A549 (cell line): ENCODE results near the gene PLCZ1.

Source experiments
- CEBPB ChIP-seq, 2 experiments: fragments of >200 bp in 1 of 2; sonication (Bioruptor Twin) in 1 of 2; formaldehyde crosslinking in 1 of 2; IDR thresholded peaks; 2 replicates each; pipeline ENCODE4 v1.6.1; 2012 to 2016
- CHD2 ChIP-seq: fragments of 150-350 bp; IDR thresholded peaks from 2 replicates; pipeline ENCODE4 v1.6.1; 2014; ENCODE audit warnings: low read length; ENCODE audit not compliant: partially characterized antibody
- CTCF ChIP-seq: fragments of >200 bp; sonication (Bioruptor Twin); formaldehyde crosslinking; IDR thresholded peaks from 3 replicates; pipeline ENCODE4 v1.5.1; 2016
- EP300 ChIP-seq, 2 experiments: fragments of >200 bp; sonication (Bioruptor Twin); formaldehyde crosslinking; IDR thresholded peaks; 2 replicates in 1 of 2; 3 replicates in 1 of 2; pipeline ENCODE4 v1.6.1; 2016 to 2017
- JUN ChIP-seq, 2 experiments: fragments of >200 bp; sonication (Bioruptor Twin); formaldehyde crosslinking; IDR thresholded peaks; 2 replicates in 1 of 2; 3 replicates in 1 of 2; pipeline ENCODE4 v1.6.1; 2016 to 2017
- MAFK ChIP-seq: fragments of 450-650 bp; IDR thresholded peaks from 2 replicates; pipeline ENCODE4 v1.6.1; 2014; ENCODE audit not compliant: partially characterized antibody
- MAX ChIP-seq: IDR thresholded peaks from 2 replicates; pipeline ENCODE4 v1.6.1; 2012
- MYC ChIP-seq: IDR thresholded peaks from 2 replicates; pipeline ENCODE4 v1.6.1; 2012; ENCODE audit warnings: mild to moderate bottlenecking, inconsistent platforms, low read length, improper control_type of control experiment, borderline replicate concordance
- POLR2A ChIP-seq: IDR thresholded peaks from 2 replicates; pipeline ENCODE4 v1.6.1; 2012; ENCODE audit warnings: mild to moderate bottlenecking, low read length
- POLR2AphosphoS2 ChIP-seq: conservative IDR thresholded peaks from 2 replicates; pipeline ENCODE4 v1.6.1; 2012; ENCODE audit warnings: low read length, improper control_type of control experiment, inconsistent platforms
- REST ChIP-seq: fragments of 200-600 bp; sonication (generic); IDR thresholded peaks from 2 replicates; pipeline ENCODE4 v1.6.1; 2016; ENCODE audit warnings: antibody characterized with exemption, mild to moderate bottlenecking, moderate library complexity
- RNF2 ChIP-seq: fragments of 200-600 bp; sonication (generic); IDR thresholded peaks from 2 replicates; pipeline ENCODE4 v1.6.1; 2016; ENCODE audit warnings: low read depth, mild to moderate bottlenecking, antibody characterized with exemption, moderate library complexity, borderline replicate concordance
- USF2 ChIP-seq: fragments of 450-650 bp; IDR thresholded peaks from 2 replicates; pipeline ENCODE4 v1.6.1; 2014; ENCODE audit warnings: antibody characterized with exemption

GRCh38 chr12:18676996-18677588 lies 60.7 kb downstream of the PLCZ1 start:
- TF ChIP-seq CTCF: no peak
- no peak for TF ChIP-seq REST
- no peak for TF ChIP-seq CEBPB (IDR thresholded peaks at IDR 0.05)
- TF ChIP-seq CHD2: no peak
- no peak for TF ChIP-seq POLR2A
- TF ChIP-seq USF2: no peak
- TF ChIP-seq JUN (IDR thresholded peaks at IDR 0.05): no peak
- no peak for TF ChIP-seq EP300 (IDR thresholded peaks at IDR 0.05)
- no peak for TF ChIP-seq RNF2
- no peak for TF ChIP-seq MAFK
- no peak for TF ChIP-seq POLR2AphosphoS2
- no peak for TF ChIP-seq MAX
- no peak for TF ChIP-seq MYC
